ENCODE data around the gene TCF19.
A peak's percentile ranks its signal among the peaks of the same experiment; 100 is the strongest.
"Not testable (repeated sequence)": the region's sequence is repeated elsewhere in the genome, so short reads cannot be mapped to it uniquely, and the experiment has no call there.

The TCF19 gene

GRCh38 chr6:31183287-31183686, 24.9 kb downstream of the TCF19 start:
- DNase-seq (ENCODE audit: low spot score) = not testable (repeated sequence)

DNA sequence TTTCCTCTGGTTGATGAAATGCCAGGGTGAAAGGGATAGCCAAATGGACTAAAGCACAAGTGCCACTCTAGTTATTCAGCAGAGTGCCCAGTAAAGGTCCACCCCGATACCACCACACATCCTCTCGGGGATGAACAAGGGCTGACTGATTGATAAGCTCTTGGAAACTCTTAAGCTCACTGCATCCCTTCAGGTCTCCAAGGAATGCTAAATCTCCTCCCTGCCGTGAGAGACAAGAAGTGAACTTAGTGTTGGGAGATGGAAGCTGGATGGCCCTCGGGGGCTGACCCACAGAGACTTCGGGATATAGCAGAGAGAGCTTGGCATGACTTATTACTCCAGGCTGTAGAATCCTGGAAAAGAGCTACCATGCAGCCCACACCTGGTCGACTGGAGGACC, 25.5 kb downstream of the TCF19 start:
- not testable (repeated sequence) for DNase-seq (ENCODE audit: low spot score)

GRCh38 chr6:31185695-31186051, 27.3 kb downstream of the TCF19 start:
- not testable (repeated sequence) for DNase-seq (ENCODE audit: low spot score)

GRCh38 chr6:31186052-31186734, 27.8 kb downstream of the TCF19 start:
- DNase-seq (ENCODE audit: low spot score) = no peak

- no peak for DNase-seq (ENCODE audit: low spot score)
These were observed 29.4 kb downstream of the TCF19 start for GRCh38 chr6:31187780-31188194.

DNA sequence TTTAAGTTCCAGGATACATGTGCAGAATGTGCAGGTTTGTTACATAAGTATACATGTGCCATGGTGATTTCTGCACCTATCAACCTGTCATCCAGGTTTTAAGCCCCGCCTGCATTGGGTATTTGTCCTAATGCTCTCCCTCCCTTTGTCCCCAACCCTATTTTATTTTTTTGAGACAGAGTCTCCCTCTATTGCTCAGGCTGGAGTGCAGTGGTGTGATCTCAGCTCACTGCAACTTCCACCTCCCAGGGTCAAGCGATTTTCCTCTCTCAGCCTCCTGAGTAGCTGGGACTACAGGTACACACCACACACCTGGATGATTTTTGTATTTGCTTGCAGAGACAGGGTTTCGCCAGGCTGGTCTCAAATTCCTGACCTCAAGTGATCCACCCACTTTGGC, 30.8 kb downstream of the TCF19 start:
- DNase-seq (ENCODE audit: low spot score) = not testable (repeated sequence)

DNA sequence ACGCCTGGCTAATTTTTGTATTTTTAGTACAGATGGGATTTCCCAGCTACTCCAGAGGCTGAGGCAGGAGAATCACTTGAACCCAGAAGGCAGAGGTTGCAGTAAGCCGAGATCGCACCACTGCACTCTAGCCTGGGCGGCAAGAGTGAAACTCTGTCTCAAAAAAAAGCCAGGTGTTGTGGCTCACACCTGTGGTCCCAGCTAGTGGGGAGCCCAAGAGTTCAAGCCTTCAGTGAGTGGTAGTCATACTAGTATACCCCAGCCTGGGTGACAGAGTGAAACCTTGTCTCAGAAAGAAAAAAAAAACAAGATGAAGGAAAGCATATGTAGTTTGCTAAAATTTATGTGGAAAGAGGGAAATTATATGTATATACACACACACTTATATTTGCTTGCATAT, 32.1 kb downstream of the TCF19 start:
- no peak for DNase-seq (ENCODE audit: low spot score)

- DNase-seq (ENCODE audit: low spot score) = not testable (repeated sequence)
These were observed 34.2 kb downstream of the TCF19 start for GRCh38 chr6:31192431-31193105.

DNA sequence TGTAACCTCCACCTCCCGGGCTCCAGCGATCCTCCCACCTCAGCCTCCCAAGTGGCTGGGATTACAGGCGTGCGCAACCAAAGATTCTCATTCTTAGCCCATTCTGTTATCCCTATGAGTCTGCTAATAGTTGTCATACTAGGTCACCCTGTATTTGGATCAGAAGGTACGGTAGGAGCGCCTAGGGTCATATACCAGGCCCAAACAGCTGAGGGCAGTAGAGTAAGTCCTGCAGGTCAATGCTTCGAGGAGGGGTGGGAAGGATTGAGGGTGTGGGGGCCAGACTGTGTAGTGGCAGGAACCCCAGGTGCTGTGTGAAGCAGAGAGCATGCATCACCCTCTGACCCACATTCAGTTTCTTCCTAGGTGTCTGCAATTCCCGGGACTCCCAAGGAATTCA, 34.8 kb downstream of the TCF19 start:
- no peak for DNase-seq (ENCODE audit: low spot score)

GRCh38 chr6:31194061-31194834, 35.9 kb downstream of the TCF19 start:
- DNase-seq (ENCODE audit: low spot score) = no peak

DNA sequence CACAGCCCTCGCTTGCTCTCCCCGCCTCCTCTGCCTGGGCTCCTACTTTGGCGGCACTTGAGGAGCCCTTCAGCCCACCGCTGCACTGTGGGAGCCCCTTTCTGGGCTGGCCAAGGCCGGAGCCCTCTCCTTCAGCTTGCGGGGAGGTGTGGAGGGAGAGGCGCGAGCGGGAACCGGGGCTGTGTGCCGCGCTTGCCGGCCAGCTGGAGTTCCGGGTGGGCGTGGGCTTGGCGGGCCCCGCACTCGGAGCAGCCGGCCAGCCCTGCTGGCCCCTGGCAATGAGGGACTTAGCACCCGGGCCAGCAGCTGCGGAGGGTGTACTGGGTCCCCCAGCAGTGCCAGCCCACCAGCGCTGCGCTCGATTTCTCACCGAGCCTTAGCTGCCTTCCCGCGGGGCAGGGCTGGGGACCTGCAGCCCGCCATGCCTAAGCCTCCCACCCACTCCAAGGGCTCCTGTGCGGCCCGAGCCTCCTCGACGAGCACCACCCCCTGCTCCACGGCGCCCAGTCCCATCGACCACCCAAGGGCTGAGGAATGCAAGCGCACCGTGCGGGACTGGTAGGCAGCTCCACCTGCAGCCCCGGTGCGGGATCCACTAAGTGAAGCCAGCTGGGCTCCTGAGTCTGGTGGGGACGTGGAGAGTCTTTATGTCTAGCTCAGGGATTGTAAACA, 37.1 kb downstream of the TCF19 start:
- DNase-seq (ENCODE audit: low spot score) = not testable (repeated sequence)

DNA sequence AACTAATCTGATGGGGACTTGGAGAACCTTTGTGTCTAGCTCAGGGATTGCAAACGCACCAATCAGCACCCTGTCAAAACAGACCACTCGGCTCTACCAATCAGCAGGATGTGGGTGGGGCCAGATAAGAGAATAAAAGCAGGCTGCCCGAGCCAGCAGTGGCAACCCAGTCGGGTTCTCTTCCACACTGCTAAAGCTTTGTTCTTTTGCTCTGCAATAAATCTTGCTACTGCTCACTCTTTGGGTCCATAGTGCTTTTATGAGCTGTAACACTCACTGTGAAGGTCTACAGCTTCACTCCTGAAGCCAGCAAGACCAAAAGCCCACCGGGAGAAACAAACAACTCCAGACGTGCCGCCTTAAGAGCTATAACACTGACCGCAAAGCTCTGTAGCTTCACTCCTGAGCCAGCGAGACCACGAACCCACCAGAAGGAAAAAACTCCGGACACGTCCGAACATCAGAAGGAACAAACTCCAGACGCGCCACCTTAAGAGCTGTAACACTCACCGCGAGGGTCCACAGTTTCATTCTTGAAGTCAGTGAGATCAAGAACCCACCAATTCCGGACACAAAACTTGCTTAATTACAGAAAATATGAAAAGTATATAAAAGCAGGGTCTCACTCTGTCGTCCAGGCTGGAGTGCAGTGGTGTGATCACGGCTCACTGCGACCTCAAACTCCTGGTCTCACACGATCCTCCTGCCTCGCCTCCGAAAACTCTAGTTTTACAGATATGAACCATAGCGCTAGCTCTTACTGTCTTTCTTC, 38.0 kb downstream of the TCF19 start:
- not testable (repeated sequence) for DNase-seq (ENCODE audit: low spot score)

- DNase-seq (ENCODE audit: low spot score) = peak; percentile 69
These were observed 39.3 kb downstream of the TCF19 start for GRCh38 chr6:31197559-31198305.

- DNase-seq (ENCODE audit: low spot score) = not testable (repeated sequence)
These were observed 40.7 kb downstream of the TCF19 start for GRCh38 chr6:31199105-31199452.

- DNase-seq (ENCODE audit: low spot score) = no peak
These were observed 44.1 kb downstream of the TCF19 start for GRCh38 chr6:31202259-31203166.

DNA sequence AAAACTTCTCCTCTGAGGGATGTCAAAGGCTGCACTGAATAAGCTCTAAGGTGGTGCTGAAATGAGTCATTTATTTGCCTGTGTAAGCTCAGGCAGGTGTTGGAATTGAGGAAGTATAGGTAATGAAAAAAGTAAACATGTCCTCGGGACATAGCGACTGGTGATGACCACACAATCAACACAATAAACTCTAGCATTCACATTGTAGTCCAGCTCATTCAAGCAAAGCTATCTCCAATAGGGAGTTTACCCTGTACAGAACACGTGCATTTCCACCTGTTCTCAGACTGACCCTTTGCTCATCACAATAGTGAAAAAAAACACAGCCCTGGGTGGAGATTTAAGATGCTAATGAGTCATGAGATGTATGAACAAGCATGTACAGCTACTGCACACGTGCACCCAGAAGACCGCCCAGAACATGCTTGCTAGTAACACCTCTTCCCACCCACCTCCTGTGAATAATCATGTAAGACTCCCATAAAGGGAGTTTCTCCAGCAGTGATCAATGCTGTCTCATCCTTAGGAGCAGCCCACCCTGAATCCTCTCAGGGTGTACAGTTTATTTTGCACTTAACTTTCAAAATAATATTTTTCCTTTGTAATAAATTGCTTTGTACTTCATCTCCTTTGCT, 45.1 kb downstream of the TCF19 start:
- no peak for DNase-seq (ENCODE audit: low spot score)

DNA sequence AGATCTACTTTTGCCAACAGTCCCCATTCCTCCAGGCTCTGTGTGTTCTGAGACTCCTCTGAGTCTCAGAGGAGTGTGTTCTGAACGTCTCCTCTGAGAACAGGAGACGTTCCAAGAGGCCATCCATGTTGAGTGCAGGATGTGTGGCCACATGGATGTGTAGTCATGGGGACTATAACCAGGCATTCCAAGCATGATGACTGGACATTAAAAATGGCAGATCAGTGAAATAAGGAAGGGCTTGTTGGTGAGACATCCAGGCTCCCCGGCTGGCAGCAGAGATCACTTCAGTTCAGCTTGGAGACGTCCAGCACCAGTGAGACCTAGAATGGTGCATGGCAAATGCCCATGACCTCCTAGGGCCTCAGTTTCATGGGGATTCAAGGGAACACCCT, 46.4 kb downstream of the TCF19 start:
- no peak for DNase-seq (ENCODE audit: low spot score)

DNA sequence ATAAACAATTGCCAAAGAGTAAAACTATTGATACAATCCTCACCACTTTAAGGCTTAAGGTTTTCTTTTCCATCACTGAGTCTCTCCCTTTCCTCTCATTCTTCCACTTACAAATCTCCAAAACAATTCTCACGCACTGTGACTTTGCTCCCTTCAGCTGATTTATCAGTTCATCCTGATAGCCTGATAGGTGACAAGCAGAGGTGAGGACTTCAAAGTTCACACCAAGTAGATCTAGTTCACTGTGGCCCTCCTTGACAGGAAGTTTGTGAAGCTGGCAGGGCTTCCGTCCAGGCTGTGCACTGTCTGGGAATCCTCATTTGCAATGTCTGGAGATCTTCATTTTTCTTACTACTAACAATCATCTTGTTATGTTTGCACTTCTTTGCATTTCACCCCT, 47.2 kb downstream of the TCF19 start:
- no peak for DNase-seq (ENCODE audit: low spot score)

- no peak for DNase-seq (ENCODE audit: low spot score)
These were observed 50.1 kb downstream of the TCF19 start for GRCh38 chr6:31208506-31208905.

DNA sequence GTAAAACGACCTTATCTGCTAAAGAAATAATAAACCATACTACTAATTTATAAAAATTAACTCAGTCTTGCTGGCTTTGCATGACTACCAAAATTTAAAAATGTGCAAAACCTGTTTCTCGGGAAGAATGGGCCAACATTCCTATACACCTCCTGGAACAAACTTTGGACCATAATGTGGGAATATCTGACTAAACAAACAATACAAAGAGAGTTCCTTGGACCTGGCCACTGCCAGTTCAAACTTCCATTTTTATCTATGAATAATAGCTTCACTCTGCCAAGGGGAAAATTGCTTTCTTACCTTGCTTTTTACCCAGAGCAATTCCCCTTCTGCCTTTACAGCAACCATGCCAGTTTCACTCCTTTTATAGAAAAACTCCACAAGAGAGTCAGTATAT, 50.7 kb downstream of the TCF19 start:
- DNase-seq (ENCODE audit: low spot score) = no peak

Data from COLO829 (cell line).